Measurements from ENCODE around the gene TSPO. TPM values are rescaled to one million over a fixed set of nuclear protein-coding genes. Genes with fewer than 3 reads are reported as not detected.

Gene TSPO
- total and polyA plus RNA-seq, 2 experiments from 2014 or later: 34.6 to 44.7 TPM

- H3K4me1 Mint-ChIP-seq: peaks cover 9% of the 10 kb centered on the region; the same call in 2 of the 3 replicates
- peaks cover 41% of the 10 kb centered on the region for H3K27me3 Mint-ChIP-seq (ENCODE audit: insufficient read depth, low read depth, poor library complexity)
- H4K20me1 ChIP-seq (replicated peaks; ENCODE audit: insufficient read depth): no peaks in the 10 kb centered on the region; the same call in 1 of the 2 replicates
- H3K27me3 ChIP-seq (ENCODE audit: insufficient read depth): peaks cover 44% of the 10 kb centered on the region
- H3K27ac ChIP-seq (ENCODE audit: low read depth): no peak overlapping the region
- no peak overlapping the region for H2AFZ ChIP-seq
- H3K4me2 ChIP-seq: no peak overlapping the region
- H3K4me3 Mint-ChIP-seq: no peak overlapping the region
- no peaks in the 10 kb centered on the region for H3K79me2 ChIP-seq (replicated peaks; ENCODE audit: insufficient read depth)
- H3K9me3 Mint-ChIP-seq: no peaks in the 10 kb centered on the region
- H3K36me3 Mint-ChIP-seq (ENCODE audit: low read depth): no peaks in the 10 kb centered on the region
- no peaks in the 10 kb centered on the region for H3K9me2 ChIP-seq (ENCODE audit: insufficient read depth)
- H3F3A ChIP-seq (replicated peaks; ENCODE audit: low read depth): peaks cover 9% of the 10 kb centered on the region; the same call in 1 of the 2 replicates
- ATAC-seq: no peak
- no peak for TF ChIP-seq NANOG (IDR thresholded peaks at IDR 0.05; ENCODE audit: borderline replicate concordance)
- TF ChIP-seq ZNF331 (CRISPR knock-in tag; IDR thresholded peaks at IDR 0.05; ENCODE audit: low read depth): no peak
- no peak for TF ChIP-seq POLR2AphosphoS5 (IDR thresholded peaks at IDR 0.05; ENCODE audit: low read depth)
- no peak for TF ChIP-seq ZNF114 (CRISPR knock-in tag; IDR thresholded peaks at IDR 0.05)
- no peak for TF ChIP-seq EZH2phosphoT487 (IDR thresholded peaks at IDR 0.05; ENCODE audit: unreplicated experiment)
- TF ChIP-seq, protein P1, sequence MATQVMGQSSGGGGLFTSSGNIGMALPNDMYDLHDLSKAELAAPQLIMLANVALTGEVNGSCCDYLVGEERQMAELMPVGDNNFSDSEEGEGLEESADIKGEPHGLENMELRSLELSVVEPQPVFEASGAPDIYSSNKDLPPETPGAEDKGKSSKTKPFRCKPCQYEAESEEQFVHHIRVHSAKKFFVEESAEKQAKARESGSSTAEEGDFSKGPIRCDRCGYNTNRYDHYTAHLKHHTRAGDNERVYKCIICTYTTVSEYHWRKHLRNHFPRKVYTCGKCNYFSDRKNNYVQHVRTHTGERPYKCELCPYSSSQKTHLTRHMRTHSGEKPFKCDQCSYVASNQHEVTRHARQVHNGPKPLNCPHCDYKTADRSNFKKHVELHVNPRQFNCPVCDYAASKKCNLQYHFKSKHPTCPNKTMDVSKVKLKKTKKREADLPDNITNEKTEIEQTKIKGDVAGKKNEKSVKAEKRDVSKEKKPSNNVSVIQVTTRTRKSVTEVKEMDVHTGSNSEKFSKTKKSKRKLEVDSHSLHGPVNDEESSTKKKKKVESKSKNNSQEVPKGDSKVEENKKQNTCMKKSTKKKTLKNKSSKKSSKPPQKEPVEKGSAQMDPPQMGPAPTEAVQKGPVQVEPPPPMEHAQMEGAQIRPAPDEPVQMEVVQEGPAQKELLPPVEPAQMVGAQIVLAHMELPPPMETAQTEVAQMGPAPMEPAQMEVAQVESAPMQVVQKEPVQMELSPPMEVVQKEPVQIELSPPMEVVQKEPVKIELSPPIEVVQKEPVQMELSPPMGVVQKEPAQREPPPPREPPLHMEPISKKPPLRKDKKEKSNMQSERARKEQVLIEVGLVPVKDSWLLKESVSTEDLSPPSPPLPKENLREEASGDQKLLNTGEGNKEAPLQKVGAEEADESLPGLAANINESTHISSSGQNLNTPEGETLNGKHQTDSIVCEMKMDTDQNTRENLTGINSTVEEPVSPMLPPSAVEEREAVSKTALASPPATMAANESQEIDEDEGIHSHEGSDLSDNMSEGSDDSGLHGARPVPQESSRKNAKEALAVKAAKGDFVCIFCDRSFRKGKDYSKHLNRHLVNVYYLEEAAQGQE (IDR thresholded peaks at IDR 0.05; ENCODE audit: unreplicated experiment): no peak
- TF ChIP-seq, protein P2, sequence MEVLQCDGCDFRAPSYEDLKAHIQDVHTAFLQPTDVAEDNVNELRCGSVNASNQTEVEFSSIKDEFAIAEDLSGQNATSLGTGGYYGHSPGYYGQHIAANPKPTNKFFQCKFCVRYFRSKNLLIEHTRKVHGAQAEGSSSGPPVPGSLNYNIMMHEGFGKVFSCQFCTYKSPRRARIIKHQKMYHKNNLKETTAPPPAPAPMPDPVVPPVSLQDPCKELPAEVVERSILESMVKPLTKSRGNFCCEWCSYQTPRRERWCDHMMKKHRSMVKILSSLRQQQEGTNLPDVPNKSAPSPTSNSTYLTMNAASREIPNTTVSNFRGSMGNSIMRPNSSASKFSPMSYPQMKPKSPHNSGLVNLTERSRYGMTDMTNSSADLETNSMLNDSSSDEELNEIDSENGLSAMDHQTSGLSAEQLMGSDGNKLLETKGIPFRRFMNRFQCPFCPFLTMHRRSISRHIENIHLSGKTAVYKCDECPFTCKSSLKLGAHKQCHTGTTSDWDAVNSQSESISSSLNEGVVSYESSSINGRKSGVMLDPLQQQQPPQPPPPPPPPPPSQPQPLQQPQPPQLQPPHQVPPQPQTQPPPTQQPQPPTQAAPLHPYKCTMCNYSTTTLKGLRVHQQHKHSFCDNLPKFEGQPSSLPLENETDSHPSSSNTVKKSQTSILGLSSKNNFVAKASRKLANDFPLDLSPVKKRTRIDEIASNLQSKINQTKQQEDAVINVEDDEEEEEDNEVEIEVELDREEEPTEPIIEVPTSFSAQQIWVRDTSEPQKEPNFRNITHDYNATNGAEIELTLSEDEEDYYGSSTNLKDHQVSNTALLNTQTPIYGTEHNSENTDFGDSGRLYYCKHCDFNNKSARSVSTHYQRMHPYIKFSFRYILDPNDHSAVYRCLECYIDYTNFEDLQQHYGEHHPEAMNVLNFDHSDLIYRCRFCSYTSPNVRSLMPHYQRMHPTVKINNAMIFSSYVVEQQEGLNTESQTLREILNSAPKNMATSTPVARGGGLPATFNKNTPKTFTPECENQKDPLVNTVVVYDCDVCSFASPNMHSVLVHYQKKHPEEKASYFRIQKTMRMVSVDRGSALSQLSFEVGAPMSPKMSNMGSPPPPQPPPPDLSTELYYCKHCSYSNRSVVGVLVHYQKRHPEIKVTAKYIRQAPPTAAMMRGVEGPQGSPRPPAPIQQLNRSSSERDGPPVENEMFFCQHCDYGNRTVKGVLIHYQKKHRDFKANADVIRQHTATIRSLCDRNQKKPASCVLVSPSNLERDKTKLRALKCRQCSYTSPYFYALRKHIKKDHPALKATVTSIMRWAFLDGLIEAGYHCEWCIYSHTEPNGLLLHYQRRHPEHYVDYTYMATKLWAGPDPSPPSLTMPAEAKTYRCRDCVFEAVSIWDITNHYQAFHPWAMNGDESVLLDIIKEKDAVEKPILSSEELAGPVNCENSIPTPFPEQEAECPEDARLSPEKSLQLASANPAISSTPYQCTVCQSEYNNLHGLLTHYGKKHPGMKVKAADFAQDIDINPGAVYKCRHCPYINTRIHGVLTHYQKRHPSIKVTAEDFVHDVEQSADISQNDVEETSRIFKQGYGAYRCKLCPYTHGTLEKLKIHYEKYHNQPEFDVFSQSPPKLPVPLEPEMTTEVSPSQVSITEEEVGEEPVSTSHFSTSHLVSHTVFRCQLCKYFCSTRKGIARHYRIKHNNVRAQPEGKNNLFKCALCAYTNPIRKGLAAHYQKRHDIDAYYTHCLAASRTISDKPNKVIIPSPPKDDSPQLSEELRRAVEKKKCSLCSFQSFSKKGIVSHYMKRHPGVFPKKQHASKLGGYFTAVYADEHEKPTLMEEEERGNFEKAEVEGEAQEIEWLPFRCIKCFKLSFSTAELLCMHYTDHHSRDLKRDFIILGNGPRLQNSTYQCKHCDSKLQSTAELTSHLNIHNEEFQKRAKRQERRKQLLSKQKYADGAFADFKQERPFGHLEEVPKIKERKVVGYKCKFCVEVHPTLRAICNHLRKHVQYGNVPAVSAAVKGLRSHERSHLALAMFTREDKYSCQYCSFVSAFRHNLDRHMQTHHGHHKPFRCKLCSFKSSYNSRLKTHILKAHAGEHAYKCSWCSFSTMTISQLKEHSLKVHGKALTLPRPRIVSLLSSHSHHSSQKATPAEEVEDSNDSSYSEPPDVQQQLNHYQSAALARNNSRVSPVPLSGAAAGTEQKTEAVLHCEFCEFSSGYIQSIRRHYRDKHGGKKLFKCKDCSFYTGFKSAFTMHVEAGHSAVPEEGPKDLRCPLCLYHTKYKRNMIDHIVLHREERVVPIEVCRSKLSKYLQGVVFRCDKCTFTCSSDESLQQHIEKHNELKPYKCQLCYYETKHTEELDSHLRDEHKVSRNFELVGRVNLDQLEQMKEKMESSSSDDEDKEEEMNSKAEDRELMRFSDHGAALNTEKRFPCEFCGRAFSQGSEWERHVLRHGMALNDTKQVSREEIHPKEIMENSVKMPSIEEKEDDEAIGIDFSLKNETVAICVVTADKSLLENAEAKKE (CRISPR knock-in tag; IDR thresholded peaks at IDR 0.05): no peak
- no peak for TF ChIP-seq JUNB (IDR thresholded peaks at IDR 0.05; ENCODE audit: unreplicated experiment)
- no peak for TF ChIP-seq STAT1 (IDR thresholded peaks at IDR 0.05; ENCODE audit: unreplicated experiment)
- no peak for TF ChIP-seq EZH2 (IDR thresholded peaks at IDR 0.05; ENCODE audit: low read depth, unreplicated experiment)
- no peak for TF ChIP-seq ETS1 (IDR thresholded peaks at IDR 0.05)
- TF ChIP-seq, protein P3, sequence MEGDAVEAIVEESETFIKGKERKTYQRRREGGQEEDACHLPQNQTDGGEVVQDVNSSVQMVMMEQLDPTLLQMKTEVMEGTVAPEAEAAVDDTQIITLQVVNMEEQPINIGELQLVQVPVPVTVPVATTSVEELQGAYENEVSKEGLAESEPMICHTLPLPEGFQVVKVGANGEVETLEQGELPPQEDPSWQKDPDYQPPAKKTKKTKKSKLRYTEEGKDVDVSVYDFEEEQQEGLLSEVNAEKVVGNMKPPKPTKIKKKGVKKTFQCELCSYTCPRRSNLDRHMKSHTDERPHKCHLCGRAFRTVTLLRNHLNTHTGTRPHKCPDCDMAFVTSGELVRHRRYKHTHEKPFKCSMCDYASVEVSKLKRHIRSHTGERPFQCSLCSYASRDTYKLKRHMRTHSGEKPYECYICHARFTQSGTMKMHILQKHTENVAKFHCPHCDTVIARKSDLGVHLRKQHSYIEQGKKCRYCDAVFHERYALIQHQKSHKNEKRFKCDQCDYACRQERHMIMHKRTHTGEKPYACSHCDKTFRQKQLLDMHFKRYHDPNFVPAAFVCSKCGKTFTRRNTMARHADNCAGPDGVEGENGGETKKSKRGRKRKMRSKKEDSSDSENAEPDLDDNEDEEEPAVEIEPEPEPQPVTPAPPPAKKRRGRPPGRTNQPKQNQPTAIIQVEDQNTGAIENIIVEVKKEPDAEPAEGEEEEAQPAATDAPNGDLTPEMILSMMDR (conservative IDR thresholded peaks at IDR 0.05; ENCODE audit: low read depth in 2 of 2): no peak
- no peak for TF ChIP-seq CREB1 (CRISPR knock-in tag; IDR thresholded peaks at IDR 0.05; ENCODE audit: low read depth)
- H3K4me1 ChIP-seq (ENCODE audit: insufficient read depth): peaks cover 3% of the 10 kb centered on the region; the same call in 1 of the 2 replicates
- H3K36me3 ChIP-seq (ENCODE audit: insufficient read depth): no peaks in the 10 kb centered on the region
- no peak for DNase-seq (ENCODE audit: low spot score)
- no peak overlapping the region for H3K4me3 ChIP-seq
- no peak overlapping the region for H3K27ac Mint-ChIP-seq
Measured at GRCh38 chr22:43113526-43114251, 37.7 kb upstream of the TSPO start.
